NCI-H2196 treated with DMSO at 0.1 percent for 48 hours (cell line): ENCODE measurements around the gene SCPEP1.
"Not testable (repeated sequence)": the region's sequence is repeated elsewhere in the genome, so short reads cannot be mapped to it uniquely, and the experiment has no call there.

Experiments used
- DNase-seq: peaks from one replicate; lab custom pipeline; 2025; ENCODE audit not compliant: unreplicated experiment; lab: John Stamatoyannopoulos, UW

Gene SCPEP1

GRCh38 chr17:56977673-56978395 is at the start of gene SCPEP1:
SCPEP1 (plus strand) TSS chr17:56978131; CDS start chr17:56978160, 29 bp downstream.
- peak; percentile 70 for DNase-seq

- no peak for DNase-seq
Observed at GRCh38 chr17:56928586-56928985, 49.3 kb upstream of the SCPEP1 start.

GRCh38 chr17:56929362-56929969 is 48.5 kb upstream of the SCPEP1 start:
- no peak for DNase-seq

GRCh38 chr17:56930739-56931337 is 47.1 kb upstream of the SCPEP1 start:
- no peak for DNase-seq

- no peak for DNase-seq
Observed at GRCh38 chr17:56933151-56933745, 44.7 kb upstream of the SCPEP1 start.

- no peak for DNase-seq
Observed at GRCh38 chr17:56933868-56934267, 44.1 kb upstream of the SCPEP1 start.

GRCh38 chr17:56934280-56934679 is 43.7 kb upstream of the SCPEP1 start:
- no peak for DNase-seq

- DNase-seq: no peak
Observed at GRCh38 chr17:56935461-56935860, 42.5 kb upstream of the SCPEP1 start.

- DNase-seq: no peak
Observed at GRCh38 chr17:56936697-56937322, 41.1 kb upstream of the SCPEP1 start.

GRCh38 chr17:56937687-56938086 is 40.2 kb upstream of the SCPEP1 start:
- DNase-seq: no peak

- not testable (repeated sequence) for DNase-seq
Observed at GRCh38 chr17:56938206-56938605, 39.7 kb upstream of the SCPEP1 start.

- no peak for DNase-seq
Observed at GRCh38 chr17:56939869-56940484, 38.0 kb upstream of the SCPEP1 start.

- no peak for DNase-seq
Observed at GRCh38 chr17:56943505-56944125, 34.3 kb upstream of the SCPEP1 start.

- no peak for DNase-seq
Observed at GRCh38 chr17:56945938-56946505, 31.9 kb upstream of the SCPEP1 start.

- no peak for DNase-seq
Observed at GRCh38 chr17:56947741-56948140, 30.2 kb upstream of the SCPEP1 start.

GRCh38 chr17:56948491-56948890 is 29.4 kb upstream of the SCPEP1 start:
- no peak for DNase-seq

GRCh38 chr17:56949595-56949994 is 28.3 kb upstream of the SCPEP1 start:
- no peak for DNase-seq

- no peak for DNase-seq
Observed at GRCh38 chr17:56956992-56957391, 20.9 kb upstream of the SCPEP1 start.

GRCh38 chr17:56960596-56961538 is 17.1 kb upstream of the SCPEP1 start, which contains the start of gene COIL:
COIL (minus strand) TSS chr17:56961050; CDS start chr17:56961019, 31 bp downstream.
- peak; percentile 83 for DNase-seq
